Aorta (tissue), 5 donors: ENCODE data around the gene SLC4A2. TPM values are rescaled to one million over a fixed set of nuclear protein-coding genes. Genes with fewer than 3 reads are reported as not detected.

Experiments
- ATAC-seq: fragments of 200-7000 bp; cut with Tn5 transposase; one replicate; pipeline ENCODE4 v1.9.1; 2022; ENCODE audit warnings: moderate library complexity; ENCODE audit not compliant: low FRiP score
- DNase-seq, 2 donors: peaks; one replicate each; pipeline ENCODE4 v3.0.0-alpha.2; 2020
- H3K27ac ChIP-seq, 2 donors: one replicate each; pipeline ENCODE4 v1.5.1; 2013; ENCODE audit warnings: low read length in 2 of 2, mild to moderate bottlenecking in 2 of 2, moderate library complexity in 2 of 2, control low read depth in 1 of 2, inconsistent platforms in 1 of 2, low read depth in 1 of 2
- H3K27me3 ChIP-seq, 2 donors: one replicate each; pipeline ENCODE4 v1.6.1; 2013; ENCODE audit warnings: control low read depth in 1 of 2, low read length in 1 of 2, mild to moderate bottlenecking in 1 of 2, moderate library complexity in 1 of 2; ENCODE audit not compliant: insufficient read depth in 2 of 2, control insufficient read depth in 1 of 2
- H3K36me3 ChIP-seq, 2 donors: one replicate each; pipeline ENCODE4 v1.6.1; 2013; ENCODE audit warnings: control low read depth in 1 of 2, low read length in 1 of 2, mild to moderate bottlenecking in 1 of 2; ENCODE audit not compliant: insufficient read depth in 2 of 2, control insufficient read depth in 1 of 2
- H3K4me1 ChIP-seq, 2 donors: one replicate each; pipeline ENCODE4 v1.6.1; 2013; ENCODE audit warnings: low read length in 2 of 2, control low read depth in 1 of 2, mild to moderate bottlenecking in 1 of 2, moderate library complexity in 1 of 2; ENCODE audit not compliant: insufficient read depth in 2 of 2, control insufficient read depth in 1 of 2
- H3K4me3 ChIP-seq, 2 donors: one replicate each; pipeline ENCODE4 v1.5.1; 2013; ENCODE audit warnings: low read length in 2 of 2, control low read depth in 1 of 2, mild to moderate bottlenecking in 1 of 2
- H3K9me3 ChIP-seq: one replicate; pipeline ENCODE4 v1.6.1; 2013; ENCODE audit warnings: mild to moderate bottlenecking, low read length; ENCODE audit not compliant: control insufficient read depth
- WGBS, 2 donors: extraction: QIAGEN DNeasy Blood & Tissue Kit; methylation state at CpG; one replicate each; pipeline ENCODE4 v1.1.7; 2013; 5-methylcytosine and 5-hydroxymethylcytosine counted together
- intact Hi-C, 2 donors: fragments of 100-400 bp; cut with DNase I; formaldehyde crosslinking; loops; one replicate each; pipeline versions ENCODE4 v1.14.2 to v1.15.0; 2022
- polyA plus RNA-seq, 2 donors: library from polyadenylated mRNA; stranded (reverse); fragments of 200-250 nt; gene quantifications; one replicate each; pipeline ENCODE4 v1.2.3, GENCODE V29; 2013
- total RNA-seq, 2 donors: library from RNA; stranded (reverse); fragmentation: NEBNext Ultra II Directional; extraction: Animal tissue kit (Norgen Biotek cat#: 25700); gene quantifications; one replicate each; pipeline ENCODE4 v1.2.1, GENCODE V29; 2021
- donor health status: healthy with polysubstance abuse.
- donor health status: Bipolar disorder and iron deficiency.
- donor health status: DM: no; HTN: no; CAD: no.
- donor health status: DM: no; HTN: no; CAD: no.
- donor health status: DM: yes; HTN: yes; CAD: no.

SLC4A2 gene
- total and polyA plus RNA-seq, 4 donors = 37.1 to 215 (median 123) TPM

- ATAC-seq = no peak
These were observed 46.0 kb upstream of the SLC4A2 start for GRCh38 chr7:151013356-151013732.

GRCh38 chr7:151013733-151014497 lies 45.5 kb upstream of the SLC4A2 start:
- peak; percentile 88 to 89 for DNase-seq
- peak; percentile 13 for ATAC-seq
- Histone ChIP-seq H3K36me3 (no peaks in the 10 kb centered on the region), H3K27me3 (no peaks in the 10 kb centered on the region), H3K27ac (no peak overlapping the region), H3K9me3 (no peaks in the 10 kb centered on the region), H3K4me1 (no peaks in the 10 kb centered on the region), H3K4me3 (no peak overlapping the region)
- intact Hi-C loops = no loop called here
- WGBS, 2 donors = 8% methylated on average over 55 of the region's 55 CpGs

More at GRCh38 chr7:151013356-151013732, 46.0 kb upstream of the SLC4A2 start:
- 5 to 9% methylated on average over 22 to 26 of the region's 26 CpGs for WGBS, 2 donors
- H3K36me3 ChIP-seq = no peaks in the 10 kb centered on the region
- no peak overlapping the region for H3K4me3 ChIP-seq
- no peaks in the 10 kb centered on the region for H3K4me1 ChIP-seq
- no peak for DNase-seq
- H3K27ac ChIP-seq = no peak overlapping the region
- intact Hi-C loops = no loop called here
- H3K9me3 ChIP-seq = no peaks in the 10 kb centered on the region
- no peaks in the 10 kb centered on the region for H3K27me3 ChIP-seq

- Histone ChIP-seq H3K4me1 (no peaks in the 10 kb centered on the region), H3K36me3 (no peaks in the 10 kb centered on the region), H3K4me3 (no peak overlapping the region), H3K27ac (no peak overlapping the region), H3K9me3 (no peaks in the 10 kb centered on the region), H3K27me3 (no peaks in the 10 kb centered on the region)
- ATAC-seq (no peak), DNase-seq (no peak)
- intact Hi-C loops = loop anchor here in 1 of 2 donors (5.0 kb wide), 1 partner anchor 118 kb away; no protein-coding TSS in a partner anchor
- WGBS, 2 donors = 83 to 86% methylated on average over 8 of the region's 8 CpGs
These were observed 44.4 kb upstream of the SLC4A2 start for GRCh38 chr7:151014950-151015349.

GRCh38 chr7:151015967-151016366 lies 43.4 kb upstream of the SLC4A2 start:
- Histone ChIP-seq H3K36me3 (no peaks in the 10 kb centered on the region), H3K27me3 (no peaks in the 10 kb centered on the region), H3K4me3 (no peak overlapping the region), H3K9me3 (no peaks in the 10 kb centered on the region), H3K4me1 (no peaks in the 10 kb centered on the region), H3K27ac (no peak overlapping the region)
- 87 to 94% methylated on average over 5 of the region's 5 CpGs for WGBS, 2 donors
- DNase-seq (no peak), ATAC-seq (no peak)
- intact Hi-C loops = loop anchor here in 1 of 2 donors (5.0 kb wide), 1 partner anchor 119 kb away; no protein-coding TSS in a partner anchor

- DNase-seq = no peak
- no peaks in the 10 kb centered on the region for H3K27me3 ChIP-seq
- H3K4me1 ChIP-seq = no peaks in the 10 kb centered on the region
- no peak for ATAC-seq
- 80 to 88% methylated on average over 8 of the region's 8 CpGs for WGBS, 2 donors
- intact Hi-C loops = loop anchor here in 1 of 2 donors (5.0 kb wide), 1 partner anchor 119 kb away; no protein-coding TSS in a partner anchor
- H3K4me3 ChIP-seq = no peak overlapping the region
- H3K36me3 ChIP-seq = no peaks in the 10 kb centered on the region
- H3K9me3 ChIP-seq = no peaks in the 10 kb centered on the region
- H3K27ac ChIP-seq = no peak overlapping the region
These were observed 42.9 kb upstream of the SLC4A2 start for GRCh38 chr7:151016505-151016904.

- intact Hi-C loops = loop anchor here in 1 of 2 donors (5.0 kb wide), 1 partner anchor 120 kb away; no protein-coding TSS in a partner anchor
- no peaks in the 10 kb centered on the region for H3K27me3 ChIP-seq
- WGBS, 2 donors = 83 to 84% methylated on average over 15 of the region's 15 CpGs
These were observed 42.4 kb upstream of the SLC4A2 start for GRCh38 chr7:151016942-151017341.

GRCh38 chr7:151017370-151017952 lies 41.9 kb upstream of the SLC4A2 start:
- Histone ChIP-seq H3K27ac (no peak overlapping the region), H3K27me3 (no peaks in the 10 kb centered on the region), H3K4me1 (no peaks in the 10 kb centered on the region), H3K36me3 (no peaks in the 10 kb centered on the region), H3K4me3 (no peak overlapping the region), H3K9me3 (no peaks in the 10 kb centered on the region)
- ATAC-seq (no peak), DNase-seq (no peak)
- 42 to 46% methylated on average over 13 of the region's 13 CpGs for WGBS, 2 donors
- intact Hi-C loops = loop anchor here in 1 of 2 donors (5.0 kb wide), 1 partner anchor 120 kb away; no protein-coding TSS in a partner anchor

More at GRCh38 chr7:151016942-151017341, 42.4 kb upstream of the SLC4A2 start:
- H3K4me3 ChIP-seq = no peak overlapping the region
- no peaks in the 10 kb centered on the region for H3K36me3 ChIP-seq
- H3K27ac ChIP-seq = no peak overlapping the region
- no peaks in the 10 kb centered on the region for H3K4me1 ChIP-seq
- DNase-seq = no peak
- no peaks in the 10 kb centered on the region for H3K9me3 ChIP-seq
- no peak for ATAC-seq

- H3K4me3 ChIP-seq = no peak overlapping the region
- H3K36me3 ChIP-seq = no peaks in the 10 kb centered on the region
- H3K27ac ChIP-seq = no peak overlapping the region
- DNase-seq (peak; percentile 75 to 92), ATAC-seq (peak; percentile 69)
- 3 to 4% methylated on average over 32 to 34 of the region's 34 CpGs for WGBS, 2 donors
- H3K27me3 ChIP-seq = no peaks in the 10 kb centered on the region
- intact Hi-C loops = loop anchor here in 1 of 2 donors (5.0 kb wide), 1 partner anchor 121 kb away; no protein-coding TSS in a partner anchor
- no peaks in the 10 kb centered on the region for H3K4me1 ChIP-seq
- H3K9me3 ChIP-seq = no peaks in the 10 kb centered on the region
These were observed 41.4 kb upstream of the SLC4A2 start for GRCh38 chr7:151017953-151018420.
